Measurements from ENCODE around the gene ASF1B.

Gene ASF1B

GRCh38 chr19:14088634-14089411, 47.6 kb downstream of the ASF1B start:
- no peak for DNase-seq (ENCODE audit: low read depth, low spot score)

- no peak for DNase-seq (ENCODE audit: low read depth, low spot score)
These were observed 50.3 kb downstream of the ASF1B start for GRCh38 chr19:14086098-14086497.

GRCh38 chr19:14085309-14085995, 50.9 kb downstream of the ASF1B start, which contains the start of gene C19orf67:
Gene C19orf67, minus strand, starts transcription at chr19:14085783. Its CDS starts 156 bp downstream, at chr19:14085627.
- no peak for DNase-seq (ENCODE audit: low read depth, low spot score)

GRCh38 chr19:14082675-14082960, 53.8 kb downstream of the ASF1B start:
- no peak for DNase-seq (ENCODE audit: low read depth, low spot score)

GRCh38 chr19:14081797-14082674, 54.4 kb downstream of the ASF1B start:
- DNase-seq (ENCODE audit: low read depth, low spot score) = no peak

- DNase-seq (ENCODE audit: low read depth, low spot score) = peak; percentile 99
These were observed 55.2 kb downstream of the ASF1B start for GRCh38 chr19:14080887-14081796.

- DNase-seq (ENCODE audit: low read depth, low spot score) = no peak
These were observed 58.0 kb downstream of the ASF1B start for GRCh38 chr19:14078411-14078810.

GRCh38 chr19:14073925-14074838, 62.2 kb downstream of the ASF1B start:
- DNase-seq (ENCODE audit: low read depth, low spot score) = no peak

- no peak for DNase-seq (ENCODE audit: low read depth, low spot score)
These were observed 63.0 kb downstream of the ASF1B start for GRCh38 chr19:14073261-14073924.

- no peak for DNase-seq (ENCODE audit: low read depth, low spot score)
These were observed 63.7 kb downstream of the ASF1B start, which contains the start of gene MISP3 for GRCh38 chr19:14072535-14073260. Gene MISP3, plus strand, starts transcription at chr19:14072786. Its CDS starts 524 bp downstream, at chr19:14073310.

- no peak for DNase-seq (ENCODE audit: low read depth, low spot score)
These were observed 65.9 kb downstream of the ASF1B start for GRCh38 chr19:14070268-14071050.
